GM12872 (cell line): ENCODE results near the gene MTG2.

Source experiments
- TF ChIP-seq, protein P1 (sequence below): IDR thresholded peaks from 3 replicates; pipeline ENCODE4 v1.5.1; 2011; ENCODE audit warnings: low read depth, mild to moderate bottlenecking, low read length, moderate library complexity; ENCODE audit not compliant: insufficient read depth

The MTG2 gene

DNA sequence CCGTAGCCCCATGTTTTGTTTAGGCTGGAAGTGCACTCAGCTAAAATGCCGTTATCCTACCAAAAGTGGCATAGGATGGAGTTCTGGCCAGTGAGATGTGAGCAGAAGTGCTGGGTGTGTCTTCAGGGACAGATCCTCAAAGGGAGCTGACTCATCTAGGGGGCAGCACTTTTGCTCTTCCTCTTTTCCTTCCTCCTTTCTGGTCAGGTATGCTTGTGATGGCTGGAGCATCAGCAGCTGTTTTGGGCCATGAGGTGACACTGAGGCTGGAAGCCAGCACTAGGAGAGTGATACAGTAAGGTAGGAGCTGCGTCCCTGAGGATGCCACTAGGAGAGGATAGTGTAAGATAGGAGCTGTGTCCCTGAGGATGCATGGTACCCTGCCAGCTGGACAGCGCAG is 50.9 kb downstream of the MTG2 start:
- TF ChIP-seq, protein P1, sequence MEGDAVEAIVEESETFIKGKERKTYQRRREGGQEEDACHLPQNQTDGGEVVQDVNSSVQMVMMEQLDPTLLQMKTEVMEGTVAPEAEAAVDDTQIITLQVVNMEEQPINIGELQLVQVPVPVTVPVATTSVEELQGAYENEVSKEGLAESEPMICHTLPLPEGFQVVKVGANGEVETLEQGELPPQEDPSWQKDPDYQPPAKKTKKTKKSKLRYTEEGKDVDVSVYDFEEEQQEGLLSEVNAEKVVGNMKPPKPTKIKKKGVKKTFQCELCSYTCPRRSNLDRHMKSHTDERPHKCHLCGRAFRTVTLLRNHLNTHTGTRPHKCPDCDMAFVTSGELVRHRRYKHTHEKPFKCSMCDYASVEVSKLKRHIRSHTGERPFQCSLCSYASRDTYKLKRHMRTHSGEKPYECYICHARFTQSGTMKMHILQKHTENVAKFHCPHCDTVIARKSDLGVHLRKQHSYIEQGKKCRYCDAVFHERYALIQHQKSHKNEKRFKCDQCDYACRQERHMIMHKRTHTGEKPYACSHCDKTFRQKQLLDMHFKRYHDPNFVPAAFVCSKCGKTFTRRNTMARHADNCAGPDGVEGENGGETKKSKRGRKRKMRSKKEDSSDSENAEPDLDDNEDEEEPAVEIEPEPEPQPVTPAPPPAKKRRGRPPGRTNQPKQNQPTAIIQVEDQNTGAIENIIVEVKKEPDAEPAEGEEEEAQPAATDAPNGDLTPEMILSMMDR, result no peak

DNA sequence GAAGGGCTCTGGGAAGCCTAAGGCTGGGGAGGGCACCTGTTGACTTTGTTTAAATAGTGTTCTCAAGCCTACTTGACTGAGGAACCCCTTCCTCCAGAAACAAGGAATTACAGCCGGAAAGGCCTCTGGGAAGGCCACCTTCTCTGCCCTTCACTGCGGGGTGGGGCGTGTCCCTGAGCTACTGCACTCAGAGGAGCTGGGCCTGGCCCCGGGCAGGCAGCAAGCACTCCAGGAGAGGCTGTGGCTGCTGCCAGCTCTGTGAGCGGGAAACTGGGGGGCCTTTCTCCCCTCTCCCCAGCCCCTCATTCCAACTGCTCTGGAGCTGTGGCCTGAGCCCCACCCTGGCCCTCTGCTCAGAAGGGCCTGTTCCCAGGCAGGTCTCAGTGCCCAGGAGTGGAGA is 51.5 kb downstream of the MTG2 start:
- TF ChIP-seq, protein P1, result no peak

DNA sequence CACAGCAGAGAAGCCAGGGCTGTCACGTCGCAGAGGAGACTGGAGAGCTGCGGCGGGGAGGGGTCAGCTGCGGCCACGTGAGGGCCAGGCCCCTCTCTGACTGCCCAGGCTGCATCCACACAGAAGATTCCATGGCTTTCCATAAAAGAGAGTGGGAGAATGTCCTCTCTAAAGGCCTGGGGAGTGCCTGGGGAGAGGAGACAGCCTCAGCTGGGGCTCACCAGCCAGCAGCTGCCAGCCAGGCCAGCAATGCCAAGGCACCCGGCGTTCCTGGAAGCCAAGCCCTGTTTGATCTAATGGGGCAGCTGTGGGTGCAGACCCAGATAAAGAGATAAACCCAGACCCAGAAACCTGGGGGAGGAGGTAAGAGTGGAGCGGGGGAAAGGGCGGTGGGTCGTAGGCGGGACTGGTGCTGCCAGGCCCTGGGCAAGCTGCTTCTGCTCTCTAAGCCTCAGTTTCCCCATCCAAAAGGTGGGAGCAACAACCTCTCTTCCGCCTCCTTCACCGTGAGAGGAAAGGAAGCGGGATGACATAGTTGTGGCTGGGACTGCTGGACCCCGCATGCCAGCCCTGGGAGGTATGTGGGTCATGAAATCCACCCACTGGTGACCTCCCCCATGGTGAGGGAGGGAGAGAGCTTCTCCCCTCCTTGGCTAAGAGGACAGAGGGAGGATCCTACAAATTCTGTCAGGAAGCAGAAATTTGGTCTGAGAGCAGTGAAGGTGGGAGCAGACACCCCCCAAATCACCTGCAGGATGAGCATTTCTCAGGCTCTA is 52.4 kb downstream of the MTG2 start:
- TF ChIP-seq, protein P1, result no peak

DNA sequence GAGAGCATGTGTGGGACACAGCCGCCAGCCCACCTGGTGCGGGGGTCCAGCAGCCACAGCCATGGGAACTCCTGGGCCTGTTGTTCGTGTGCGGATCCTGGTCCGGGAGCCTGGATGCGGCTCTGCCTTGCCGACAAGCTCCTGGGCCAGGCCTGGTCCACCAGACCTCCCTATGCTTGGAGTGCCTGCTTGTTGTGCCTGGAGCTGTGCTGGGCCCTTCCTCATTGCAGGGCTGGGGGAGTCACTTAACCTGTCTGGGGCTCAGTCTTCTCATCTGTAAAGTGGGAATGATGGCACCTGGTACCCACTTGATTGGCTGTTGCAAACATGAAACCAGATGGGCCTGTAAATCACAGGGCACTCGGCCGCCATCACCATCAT is 52.9 kb downstream of the MTG2 start:
- TF ChIP-seq, protein P1, result no peak

DNA sequence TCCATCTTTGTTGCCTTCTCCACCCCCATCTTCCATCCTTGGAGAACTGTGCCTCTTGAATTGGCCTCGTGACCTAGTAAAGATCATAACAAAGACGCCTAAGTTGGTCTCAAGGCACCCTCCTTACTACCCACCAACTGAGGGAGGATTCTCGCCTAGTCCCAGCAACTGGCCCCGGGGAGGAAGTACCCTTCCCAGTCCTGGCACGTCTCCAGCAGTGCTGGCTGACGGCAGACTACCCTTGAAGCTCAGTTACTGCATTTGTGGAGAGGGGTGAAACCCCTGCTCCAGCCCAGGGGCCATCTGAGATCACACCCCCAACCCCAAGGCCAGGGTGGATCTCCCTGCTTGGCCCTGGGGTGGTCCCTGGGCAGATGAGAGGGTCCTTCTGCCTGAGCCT is 53.4 kb downstream of the MTG2 start:
- TF ChIP-seq, protein P1, result no peak

DNA sequence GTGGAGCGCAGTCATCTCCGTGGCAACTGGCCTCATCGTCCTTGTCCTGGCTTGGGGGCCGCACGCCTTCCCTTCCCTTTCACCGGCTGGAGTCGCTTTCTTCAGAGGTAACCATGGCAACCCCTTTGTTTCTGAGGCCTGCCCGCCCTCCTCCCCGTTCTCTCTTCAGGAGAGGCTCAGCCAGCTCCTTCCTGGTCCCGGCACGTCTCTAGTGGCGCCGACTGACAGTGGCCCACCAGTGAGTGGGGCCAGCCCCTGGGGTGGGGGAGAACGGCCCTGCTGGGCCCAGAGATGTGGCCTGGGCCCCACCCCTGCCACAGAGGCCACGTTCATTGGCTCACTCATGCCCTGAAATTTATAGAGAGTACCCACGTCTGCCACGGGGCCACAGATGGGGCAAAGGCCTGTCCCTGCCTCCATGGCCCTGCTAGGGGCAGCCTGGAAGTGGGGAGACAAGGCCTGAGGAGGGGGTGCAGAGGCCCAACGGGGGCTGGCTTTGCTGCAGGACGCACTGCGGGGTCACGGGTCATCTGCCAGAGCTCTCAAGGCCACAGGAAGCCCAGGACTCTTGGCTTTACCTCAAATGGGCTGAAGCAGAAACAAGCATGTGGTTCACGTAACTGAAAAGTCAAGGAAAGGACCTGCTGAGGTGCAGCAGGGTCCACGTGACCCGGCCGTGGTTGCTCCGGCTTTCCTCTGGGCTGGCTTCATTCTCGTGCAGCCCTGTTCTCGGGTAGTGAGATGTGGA is 54.1 kb downstream of the MTG2 start:
- TF ChIP-seq, protein P1, result no peak

DNA sequence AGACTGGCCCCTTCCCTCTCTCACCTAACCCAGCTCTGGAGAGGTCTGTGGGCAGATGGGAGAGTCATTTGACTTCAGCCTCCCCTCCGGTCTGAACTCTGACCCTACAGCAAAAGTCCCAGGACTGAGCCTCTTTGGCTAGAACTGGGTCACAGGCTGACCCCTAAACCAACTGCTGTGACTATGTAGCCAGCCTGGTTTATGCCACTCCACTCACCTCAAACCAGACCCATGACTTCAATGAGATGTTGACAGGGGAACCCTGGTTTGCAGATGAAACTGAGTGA is 54.6 kb downstream of the MTG2 start:
- TF ChIP-seq, protein P1, result no peak
